Mucosa of descending colon (tissue), 3 donors: Measurements from ENCODE around the gene SRGAP3. TPM values are rescaled to one million over a fixed set of nuclear protein-coding genes. Genes with fewer than 3 reads are reported as not detected.

Experiments
- ATAC-seq: fragments of 200-7000 bp; cut with Tn5 transposase; one replicate; pipeline ENCODE4 v1.9.1; 2020; ENCODE audit warnings: mild to moderate bottlenecking, moderate library complexity
- DNase-seq, 3 donors: peaks; one replicate each; pipeline ENCODE4 v3.0.0-alpha.2; 2020
- H3K36me3 ChIP-seq: fragments of 200-600 bp; one replicate; pipeline ENCODE4 v1.8.0; 2021; ENCODE audit warnings: low read depth, mild to moderate bottlenecking
- H3K4me1 ChIP-seq: fragments of 200-600 bp; one replicate; pipeline ENCODE4 v1.8.0; 2021; ENCODE audit warnings: low read depth, mild to moderate bottlenecking
- H3K4me3 ChIP-seq: fragments of 200-600 bp; one replicate; pipeline ENCODE4 v1.8.0; 2021; ENCODE audit warnings: mild to moderate bottlenecking
- H3K9me3 ChIP-seq: fragments of 200-600 bp; one replicate; pipeline ENCODE4 v1.8.0; 2021; ENCODE audit warnings: mild to moderate bottlenecking
- CTCF ChIP-seq: fragments of 200-600 bp; IDR thresholded peaks from one replicate; pipeline ENCODE4 v1.8.0; 2022; ENCODE audit warnings: antibody characterized with exemption, mild to moderate bottlenecking
- intact Hi-C, 2 donors: fragments of 100-400 bp; cut with DNase I in 1 of 2; cut with micrococcal nuclease in 1 of 2; formaldehyde crosslinking; loops; one replicate each; pipeline versions ENCODE4 v1.11.0 to v1.11.1; 2022; cut with DNase I, micrococcal nuclease
- total RNA-seq, 3 donors: library from RNA; stranded (reverse); fragmentation: NEBNext Ultra II Directional in 2 of 3; extraction: Animal tissue kit (Norgen Biotek cat#: 25700) in 2 of 3; gene quantifications; one replicate each; pipeline versions ENCODE4 v1.2.1 to v1.2.4, GENCODE V29; 2021 to 2023
- donor health status: DM: no; HTN: no; CAD: no; lungs with moderate emphysema.
- donor health status: DM: no; HTN: no; CAD: no.
- donor health status: DM: no; HTN: yes; CAD: no.

Gene SRGAP3
- total RNA-seq, 3 donors from 2014 or later = 6.4 to 9.0 (median 8.6) TPM

GRCh38 chr3:9188583-9188982, 60.9 kb downstream of the SRGAP3 start:
- Histone ChIP-seq H3K4me1 (peaks cover 2% of the 10 kb centered on the region), H3K9me3 (no peaks in the 10 kb centered on the region), H3K4me3 (no peak overlapping the region), H3K36me3 (no peaks in the 10 kb centered on the region)
- ATAC-seq (no peak), DNase-seq (no peak)
- intact Hi-C loops = no loop called here
- no peak for TF ChIP-seq CTCF

GRCh38 chr3:9185701-9186100, 63.7 kb downstream of the SRGAP3 start:
- H3K9me3 ChIP-seq = no peaks in the 10 kb centered on the region
- DNase-seq = no peak
- no peaks in the 10 kb centered on the region for H3K36me3 ChIP-seq
- no peak for TF ChIP-seq CTCF
- no peak for ATAC-seq
- no peak overlapping the region for H3K4me3 ChIP-seq
- intact Hi-C loops = no loop called here
- no peaks in the 10 kb centered on the region for H3K4me1 ChIP-seq

GRCh38 chr3:9185046-9185445, 64.4 kb downstream of the SRGAP3 start:
- no peak for DNase-seq
- no peak for TF ChIP-seq CTCF
- H3K36me3 ChIP-seq = no peaks in the 10 kb centered on the region
- no peak for ATAC-seq
- intact Hi-C loops = no loop called here
- no peaks in the 10 kb centered on the region for H3K9me3 ChIP-seq
- H3K4me1 ChIP-seq = no peaks in the 10 kb centered on the region
- H3K4me3 ChIP-seq = no peak overlapping the region

- H3K4me1 ChIP-seq = no peaks in the 10 kb centered on the region
- ATAC-seq = no peak
- no peak for TF ChIP-seq CTCF
- H3K36me3 ChIP-seq = no peaks in the 10 kb centered on the region
- no peak overlapping the region for H3K4me3 ChIP-seq
- intact Hi-C loops = no loop called here
- no peaks in the 10 kb centered on the region for H3K9me3 ChIP-seq
- no peak for DNase-seq
These were observed 65.0 kb downstream of the SRGAP3 start for GRCh38 chr3:9184461-9184835.

GRCh38 chr3:9183811-9184460, 65.5 kb downstream of the SRGAP3 start:
- no peak for ATAC-seq
- TF ChIP-seq CTCF = no peak
- no peaks in the 10 kb centered on the region for H3K9me3 ChIP-seq

GRCh38 chr3:9183011-9183410, 66.4 kb downstream of the SRGAP3 start:
- intact Hi-C loops = no loop called here
- Histone ChIP-seq H3K4me1 (no peaks in the 10 kb centered on the region), H3K4me3 (no peak overlapping the region), H3K9me3 (no peaks in the 10 kb centered on the region), H3K36me3 (no peaks in the 10 kb centered on the region)
- DNase-seq = no peak
- ATAC-seq = no peak
- no peak for TF ChIP-seq CTCF

More at GRCh38 chr3:9183811-9184460, 65.5 kb downstream of the SRGAP3 start:
- H3K4me1 ChIP-seq = no peaks in the 10 kb centered on the region
- no peak overlapping the region for H3K4me3 ChIP-seq
- H3K36me3 ChIP-seq = no peaks in the 10 kb centered on the region
- DNase-seq = no peak
- intact Hi-C loops = no loop called here
